Ovary (tissue), 3 donors: ENCODE results near the gene PARD3.

Experiments
- EP300 ChIP-seq: sonication (generic); formaldehyde crosslinking; IDR thresholded peaks from one replicate; pipeline ENCODE4 v1.6.1; 2017; ENCODE audit warnings: antibody characterized with exemption
- POLR2A ChIP-seq: fragments of 450-650 bp; IDR thresholded peaks from one replicate; pipeline ENCODE4 v1.6.1; 2017; ENCODE audit warnings: antibody characterized with exemption, mild to moderate bottlenecking, moderate library complexity
- TF ChIP-seq, protein P1 (sequence below), 3 donors: fragments of 450-650 bp in 2 of 3; fragments of 200-600 bp in 1 of 3; IDR thresholded peaks; one replicate each; pipeline versions ENCODE4 v1.5.1 to v1.8.0; 2016 to 2022; ENCODE audit warnings: antibody characterized with exemption in 3 of 3, mild to moderate bottlenecking in 1 of 3
- donor health status: DM: no; HTN: no; CAD: no.

DNA sequence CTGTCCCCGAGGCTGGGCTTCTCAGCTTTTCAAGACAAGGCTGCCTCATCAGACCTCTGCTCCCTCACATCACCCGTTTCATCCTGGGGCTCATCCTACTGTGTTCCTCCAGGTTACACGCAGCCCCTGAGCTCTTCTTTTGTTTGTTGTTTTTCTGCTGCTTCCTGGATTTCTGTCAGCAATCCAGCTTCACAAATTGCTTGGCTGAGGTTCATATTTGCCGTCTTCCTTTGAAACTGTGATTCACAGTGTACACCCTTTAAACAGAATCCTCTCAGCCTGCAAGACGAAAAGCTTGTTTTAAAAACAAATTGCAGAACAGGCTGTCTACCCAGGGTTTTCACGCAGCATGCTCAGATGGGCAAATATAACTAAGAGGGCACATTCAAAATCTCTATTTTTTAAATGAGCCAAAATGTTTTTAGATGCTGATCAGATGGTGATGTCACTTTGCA lies 39.1 kb upstream of the PARD3 start:
- TF ChIP-seq, protein P1, sequence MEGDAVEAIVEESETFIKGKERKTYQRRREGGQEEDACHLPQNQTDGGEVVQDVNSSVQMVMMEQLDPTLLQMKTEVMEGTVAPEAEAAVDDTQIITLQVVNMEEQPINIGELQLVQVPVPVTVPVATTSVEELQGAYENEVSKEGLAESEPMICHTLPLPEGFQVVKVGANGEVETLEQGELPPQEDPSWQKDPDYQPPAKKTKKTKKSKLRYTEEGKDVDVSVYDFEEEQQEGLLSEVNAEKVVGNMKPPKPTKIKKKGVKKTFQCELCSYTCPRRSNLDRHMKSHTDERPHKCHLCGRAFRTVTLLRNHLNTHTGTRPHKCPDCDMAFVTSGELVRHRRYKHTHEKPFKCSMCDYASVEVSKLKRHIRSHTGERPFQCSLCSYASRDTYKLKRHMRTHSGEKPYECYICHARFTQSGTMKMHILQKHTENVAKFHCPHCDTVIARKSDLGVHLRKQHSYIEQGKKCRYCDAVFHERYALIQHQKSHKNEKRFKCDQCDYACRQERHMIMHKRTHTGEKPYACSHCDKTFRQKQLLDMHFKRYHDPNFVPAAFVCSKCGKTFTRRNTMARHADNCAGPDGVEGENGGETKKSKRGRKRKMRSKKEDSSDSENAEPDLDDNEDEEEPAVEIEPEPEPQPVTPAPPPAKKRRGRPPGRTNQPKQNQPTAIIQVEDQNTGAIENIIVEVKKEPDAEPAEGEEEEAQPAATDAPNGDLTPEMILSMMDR (IDR thresholded peaks at IDR 0.05) = no peak
- no peak for TF ChIP-seq POLR2A
- TF ChIP-seq EP300 = no peak
